Large intestine (tissue), 3 donors: ENCODE data around the gene CCDC158. TPM values are rescaled to one million over a fixed set of nuclear protein-coding genes. Genes with fewer than 3 reads are reported as not detected.
"Not testable (repeated sequence)": the region's sequence is repeated elsewhere in the genome, so short reads cannot be mapped to it uniquely, and the experiment has no call there.

Experiments used
- DNase-seq, 2 donors: peaks; one replicate each; pipeline versions ENCODE4 v3.0.0 to v3.0.0-alpha.2; 2013
- H3K27ac ChIP-seq: one replicate; pipeline ENCODE4 v1.5.1; 2013; ENCODE audit warnings: low read length
- H3K27me3 ChIP-seq: 2 replicates; pipeline ENCODE4 v1.6.1; 2013; ENCODE audit warnings: low read length; ENCODE audit not compliant: control insufficient read depth, insufficient read depth
- H3K36me3 ChIP-seq: 2 replicates; pipeline ENCODE4 v1.6.1; 2013; ENCODE audit warnings: low read length; ENCODE audit not compliant: control insufficient read depth, insufficient read depth
- H3K4me1 ChIP-seq: one replicate; pipeline ENCODE4 v1.6.1; 2013; ENCODE audit warnings: low read length; ENCODE audit not compliant: control insufficient read depth, insufficient read depth
- H3K4me3 ChIP-seq: one replicate; pipeline ENCODE4 v1.5.1; 2013; ENCODE audit warnings: low read length
- H3K9me3 ChIP-seq: one replicate; pipeline ENCODE4 v1.6.1; 2013; ENCODE audit warnings: mild to moderate bottlenecking, low read depth, low read length, moderate library complexity; ENCODE audit not compliant: control insufficient read depth
- WGBS: methylation state at CpG from one replicate; pipeline ENCODE4 v1.1.5; 2013; ENCODE audit warnings: low lambda C conversion rate; ENCODE audit not compliant: insufficient coverage; 5-methylcytosine and 5-hydroxymethylcytosine counted together
- polyA plus RNA-seq: library from polyadenylated mRNA; unstranded; fragments of 120-200 nt; gene quantifications from one replicate; pipeline ENCODE4 v1.2.1, GENCODE V29; 2013

Gene CCDC158
- polyA plus RNA-seq, 1 donor, result 0.52 TPM

GRCh38 chr4:76301775-76302162 is 119.2 kb downstream of the CCDC158 start:
- Histone ChIP-seq H3K36me3 (no peaks in the 10 kb centered on the region), H3K4me3 (no peak overlapping the region), H3K27me3 (no peaks in the 10 kb centered on the region), H3K27ac (peak overlapping the region; percentile 87), H3K4me1 (peaks cover 28% of the 10 kb centered on the region), H3K9me3 (no peaks in the 10 kb centered on the region)
- peak in 1 of 2 donors; percentile 63 for DNase-seq
- WGBS, result no CpG with 5 or more reads among the region's 1 CpG

DNA sequence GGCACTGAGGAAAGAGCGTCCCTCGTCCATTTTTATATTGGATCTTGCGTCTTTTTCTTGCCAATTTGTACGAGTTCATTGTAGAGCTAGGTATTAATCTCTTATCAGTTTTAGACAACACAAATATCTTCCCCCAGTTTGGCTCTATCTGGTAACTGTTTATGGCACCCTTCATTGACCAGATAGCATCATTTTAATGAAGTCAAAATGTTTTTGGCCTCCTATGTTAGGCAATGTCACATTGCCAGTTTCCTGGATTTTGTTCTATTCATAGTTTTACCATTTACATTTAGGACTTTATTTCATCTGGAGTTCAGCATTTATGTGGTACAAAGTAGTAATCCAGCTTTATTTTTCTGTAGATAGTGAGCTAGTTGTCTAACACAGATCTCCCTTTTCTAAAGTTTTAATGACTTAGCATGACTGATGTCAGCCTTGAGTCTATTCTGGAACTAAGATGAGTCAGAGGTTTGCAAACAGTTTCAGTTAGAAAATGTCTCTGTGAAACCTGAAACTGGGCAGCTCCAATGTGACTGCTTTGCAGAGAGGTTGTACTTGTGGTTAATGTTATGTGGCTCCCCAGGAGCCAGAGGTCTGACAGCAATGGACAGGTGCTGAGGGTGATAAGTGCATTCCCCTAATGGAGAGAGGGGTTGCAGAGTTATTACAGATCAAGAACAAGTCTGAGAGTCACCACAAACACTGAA is 119.7 kb downstream of the CCDC158 start:
- Histone ChIP-seq H3K9me3 (no peaks in the 10 kb centered on the region), H3K27me3 (no peaks in the 10 kb centered on the region), H3K27ac (peak overlapping the region; percentile 87), H3K4me1 (peaks cover 28% of the 10 kb centered on the region), H3K4me3 (no peak overlapping the region), H3K36me3 (no peaks in the 10 kb centered on the region)
- peak; percentile 64 to 84 for DNase-seq
- no CpG with 5 or more reads among the region's 4 CpGs for WGBS

GRCh38 chr4:76300012-76300411 is 120.9 kb downstream of the CCDC158 start:
- no peak overlapping the region for H3K4me3 ChIP-seq
- H3K4me1 ChIP-seq, result peaks cover 23% of the 10 kb centered on the region
- H3K27ac ChIP-seq, result peak overlapping the region; percentile 41
- no peak for DNase-seq
- 100% methylated on average over 1 of the region's 4 CpGs for WGBS
- no peaks in the 10 kb centered on the region for H3K9me3 ChIP-seq
- H3K36me3 ChIP-seq, result no peaks in the 10 kb centered on the region
- H3K27me3 ChIP-seq, result no peaks in the 10 kb centered on the region

- Histone ChIP-seq H3K4me1 (peaks cover 18% of the 10 kb centered on the region), H3K27me3 (no peaks in the 10 kb centered on the region), H3K4me3 (no peak overlapping the region), H3K9me3 (no peaks in the 10 kb centered on the region), H3K36me3 (no peaks in the 10 kb centered on the region), H3K27ac (no peak overlapping the region)
- no peak for DNase-seq
These were observed 122.7 kb downstream of the CCDC158 start for GRCh38 chr4:76298227-76298626.

- Histone ChIP-seq H3K27me3 (no peaks in the 10 kb centered on the region), H3K4me3 (no peak overlapping the region), H3K36me3 (no peaks in the 10 kb centered on the region), H3K4me1 (peaks cover 8% of the 10 kb centered on the region), H3K27ac (no peak overlapping the region), H3K9me3 (no peaks in the 10 kb centered on the region)
- no peak for DNase-seq
- 86% methylated on average over 1 of the region's 3 CpGs for WGBS
These were observed 124.6 kb downstream of the CCDC158 start for GRCh38 chr4:76296286-76296820.

DNA sequence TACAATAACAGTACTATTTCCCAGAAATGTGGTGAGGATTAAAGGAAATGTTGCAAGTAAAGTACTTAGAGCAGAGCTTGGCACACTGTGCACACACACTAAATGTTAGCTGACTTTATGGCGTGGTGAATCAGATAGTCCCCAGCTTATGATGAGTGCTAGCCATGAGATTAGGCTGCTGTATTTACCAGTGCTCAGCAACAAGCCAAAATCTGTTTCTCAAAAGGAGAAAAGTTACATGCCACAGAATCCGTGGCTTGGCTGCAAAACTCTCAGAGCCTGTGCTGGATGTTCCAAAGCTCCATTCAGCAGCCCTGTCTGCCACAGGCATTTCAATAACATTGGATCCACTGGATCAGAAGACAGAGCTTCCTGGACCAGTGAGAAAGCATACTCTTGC is 127.2 kb downstream of the CCDC158 start:
- WGBS, result 80% methylated on average over 1 of the region's 2 CpGs
- H3K27me3 ChIP-seq, result no peaks in the 10 kb centered on the region
- H3K36me3 ChIP-seq, result peaks cover 3% of the 10 kb centered on the region
- no peak overlapping the region for H3K4me3 ChIP-seq
- no peaks in the 10 kb centered on the region for H3K9me3 ChIP-seq
- H3K4me1 ChIP-seq, result no peaks in the 10 kb centered on the region
- no peak overlapping the region for H3K27ac ChIP-seq
- DNase-seq, result no peak

GRCh38 chr4:76292730-76293129 is 128.2 kb downstream of the CCDC158 start:
- H3K4me1 ChIP-seq, result no peaks in the 10 kb centered on the region
- WGBS, result no CpG with 5 or more reads among the region's 3 CpGs
- no peak overlapping the region for H3K27ac ChIP-seq
- no peak for DNase-seq
- no peaks in the 10 kb centered on the region for H3K27me3 ChIP-seq
- H3K9me3 ChIP-seq, result no peaks in the 10 kb centered on the region
- peaks cover 3% of the 10 kb centered on the region for H3K36me3 ChIP-seq
- no peak overlapping the region for H3K4me3 ChIP-seq

DNA sequence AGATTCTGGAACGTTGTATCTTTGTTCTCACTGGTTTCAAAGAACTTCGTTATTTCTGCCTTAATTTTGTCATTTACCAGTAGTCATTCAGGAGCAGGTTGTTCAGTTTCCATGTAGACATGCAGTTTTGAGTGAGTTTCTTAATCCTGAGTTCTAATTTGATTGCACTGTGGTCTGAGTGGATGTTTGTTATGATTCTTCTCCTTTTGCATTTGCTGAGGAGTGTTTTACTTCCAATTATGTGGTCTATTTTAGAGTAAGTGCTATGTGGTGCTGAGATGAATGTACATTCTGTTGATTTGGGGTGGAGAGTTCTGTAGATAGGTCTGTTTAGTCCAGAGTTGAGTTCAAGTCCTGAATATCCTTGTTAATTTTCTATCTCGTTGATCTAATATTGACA is 133.1 kb downstream of the CCDC158 start:
- H3K4me1 ChIP-seq, H3K9me3 ChIP-seq, H3K27me3 ChIP-seq, H3K36me3 ChIP-seq, H3K27ac ChIP-seq, DNase-seq, H3K4me3 ChIP-seq: not testable (repeated sequence)
- WGBS, result 100% methylated on average over 1 of the region's 3 CpGs

GRCh38 chr4:76283900-76284299 is 137.0 kb downstream of the CCDC158 start:
- DNase-seq, result peak in 1 of 2 donors; percentile 43
- Histone ChIP-seq H3K9me3 (no peaks in the 10 kb centered on the region), H3K36me3 (no peaks in the 10 kb centered on the region), H3K27ac (peak overlapping the region; percentile 49), H3K27me3 (no peaks in the 10 kb centered on the region), H3K4me3 (no peak overlapping the region), H3K4me1 (peaks cover 14% of the 10 kb centered on the region)
- no CpG with 5 or more reads among the region's 4 CpGs for WGBS

GRCh38 chr4:76282941-76283689 is 137.8 kb downstream of the CCDC158 start:
- H3K27ac ChIP-seq, result peak overlapping the region; percentile 49
- no peaks in the 10 kb centered on the region for H3K27me3 ChIP-seq
- no peaks in the 10 kb centered on the region for H3K36me3 ChIP-seq
- peaks cover 17% of the 10 kb centered on the region for H3K4me1 ChIP-seq
- no peaks in the 10 kb centered on the region for H3K9me3 ChIP-seq
- H3K4me3 ChIP-seq, result no peak overlapping the region
- DNase-seq, result peak in 1 of 2 donors; percentile 38
- 47% methylated on average over 4 of the region's 6 CpGs for WGBS
